Activated T-cell treated with anti-CD3 and anti-CD28 coated beads, Interleukin-2, amount 50 U/mL, for 4 hours (primary cell): ENCODE results near the gene STXBP1. TPM values are rescaled to one million over a fixed set of nuclear protein-coding genes. Genes with fewer than 3 reads are reported as not detected.

Experiments used
- ATAC-seq, 2 donors: fragments of 200-7000 bp; cut with Tn5 transposase; one replicate each; pipeline ENCODE4 v1.10.0; 2021
- DNase-seq: peaks from one replicate; pipeline ENCODE4 v3.0.0-alpha.2; 2020
- H3K27me3 Mint-ChIP-seq: one replicate; pipeline ENCODE4 v1.8.0; 2021; ENCODE audit warnings: low read depth, mixed read lengths
- H3K36me3 Mint-ChIP-seq: one replicate; pipeline ENCODE4 v1.8.0; 2022; ENCODE audit warnings: mixed read lengths; ENCODE audit not compliant: insufficient read depth
- H3K4me1 Mint-ChIP-seq: one replicate; pipeline ENCODE4 v1.8.0; 2021; ENCODE audit warnings: low read depth, mixed read lengths
- H3K4me3 Mint-ChIP-seq: one replicate; pipeline ENCODE4 v1.8.0; 2021; ENCODE audit warnings: mild to moderate bottlenecking, moderate library complexity, mixed read lengths
- H3K9me3 Mint-ChIP-seq: one replicate; pipeline ENCODE4 v1.8.0; 2021; ENCODE audit warnings: mixed read lengths
- total RNA-seq, 3 donors: library from RNA; stranded (reverse); gene quantifications; one replicate each; pipeline ENCODE4 v1.2.1, GENCODE V29; 2021

Gene STXBP1
- total RNA-seq, 3 donors from 2014 or later, result 10.8 to 11.6 (median 11.0) TPM

DNA sequence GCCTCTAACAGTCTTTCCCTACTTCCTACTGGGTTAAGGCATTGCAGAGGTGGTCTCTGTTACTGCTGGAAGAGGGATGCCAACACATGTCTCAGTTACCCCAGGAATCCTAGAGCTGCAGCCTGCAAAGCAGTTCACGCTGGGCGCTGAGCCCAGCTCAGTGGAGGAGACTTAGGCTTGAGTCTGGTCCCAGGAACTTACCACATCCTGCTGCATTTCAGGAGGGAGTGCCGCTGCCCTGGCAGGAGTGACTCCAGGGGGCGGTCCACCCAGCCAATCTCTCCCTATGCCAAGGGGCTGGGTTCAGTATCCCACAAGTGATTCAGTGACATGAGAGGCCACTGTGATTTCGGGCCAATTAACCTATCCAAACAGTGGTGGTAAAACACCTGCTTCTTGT is 111.4 kb downstream of the STXBP1 start:
- DNase-seq (no peak), ATAC-seq (no peak)
- Mint-ChIP-seq H3K27me3 (no peaks in the 10 kb centered on the region), H3K36me3 (no peaks in the 10 kb centered on the region), H3K4me1 (peaks cover 20% of the 10 kb centered on the region), H3K9me3 (no peaks in the 10 kb centered on the region), H3K4me3 (no peak overlapping the region)

DNA sequence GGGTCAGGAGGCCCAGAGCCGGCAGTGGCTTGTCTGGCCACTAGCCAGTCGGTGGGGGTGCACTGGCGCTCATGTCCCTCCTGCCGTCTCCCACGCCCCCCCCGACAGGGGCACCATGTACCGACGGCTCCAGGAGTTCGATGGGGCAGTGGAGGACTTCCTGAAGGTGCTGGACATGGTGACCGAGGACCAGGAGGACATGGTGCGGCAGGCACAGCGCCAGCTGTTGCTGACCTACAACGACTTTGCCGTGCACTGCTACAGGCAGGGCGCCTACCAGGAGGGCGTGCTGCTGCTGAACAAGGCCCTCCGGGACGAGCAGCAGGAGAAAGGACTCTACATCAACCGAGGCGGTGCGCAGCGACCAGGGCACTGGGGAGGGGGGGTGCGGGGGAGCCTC is 111.9 kb downstream of the STXBP1 start:
- Mint-ChIP-seq H3K36me3 (no peaks in the 10 kb centered on the region), H3K4me3 (no peak overlapping the region), H3K4me1 (peaks cover 20% of the 10 kb centered on the region), H3K27me3 (no peaks in the 10 kb centered on the region), H3K9me3 (no peaks in the 10 kb centered on the region)
- no peak for DNase-seq
- ATAC-seq, result no peak

DNA sequence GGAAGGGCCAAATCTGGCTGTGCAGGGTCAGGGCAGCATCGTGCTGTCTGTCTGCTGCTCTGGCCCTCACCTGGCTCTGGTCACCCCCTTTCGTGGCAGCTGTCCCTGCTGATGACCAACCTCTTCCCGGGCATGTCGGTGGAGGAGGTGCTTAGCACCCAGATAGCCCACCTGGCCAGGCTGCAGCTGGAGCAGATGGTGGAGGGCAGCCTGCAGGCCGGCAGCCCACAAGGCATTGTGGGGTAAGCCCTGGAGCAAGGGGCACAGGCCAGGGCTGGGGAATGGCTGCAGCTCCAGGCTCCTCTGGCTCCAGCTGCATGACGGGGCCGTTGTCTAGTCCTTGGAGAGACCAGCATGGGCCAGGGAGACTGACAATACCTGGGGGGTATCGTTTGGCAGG is 114.8 kb downstream of the STXBP1 start:
- Mint-ChIP-seq H3K27me3 (no peaks in the 10 kb centered on the region), H3K9me3 (no peaks in the 10 kb centered on the region), H3K4me3 (no peak overlapping the region), H3K4me1 (no peaks in the 10 kb centered on the region), H3K36me3 (peaks cover under 1% of the 10 kb centered on the region)
- ATAC-seq (no peak), DNase-seq (no peak)

DNA sequence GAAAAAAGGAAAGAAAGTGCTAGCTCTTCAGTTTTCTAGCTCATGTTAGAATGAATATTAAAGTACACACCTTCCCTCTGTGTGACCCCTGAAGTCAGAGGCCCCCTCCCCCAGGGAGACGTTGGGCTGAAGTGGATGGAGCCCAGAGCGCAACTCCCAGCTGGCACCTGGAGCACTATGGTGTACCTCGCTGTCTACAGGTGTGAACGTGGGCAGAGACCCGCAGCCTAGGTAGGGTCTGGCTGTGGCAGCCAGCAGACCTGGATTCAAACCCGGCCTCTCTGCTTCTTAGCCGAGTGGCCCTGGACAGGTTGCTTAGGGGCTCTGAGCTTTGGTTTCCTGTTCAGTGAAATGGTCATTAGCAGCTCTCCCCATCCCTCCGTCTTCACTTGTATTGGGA is 116.7 kb downstream of the STXBP1 start:
- no peak for DNase-seq
- Mint-ChIP-seq H3K27me3 (no peaks in the 10 kb centered on the region), H3K4me1 (peaks cover 3% of the 10 kb centered on the region), H3K36me3 (peaks cover 4% of the 10 kb centered on the region), H3K9me3 (no peaks in the 10 kb centered on the region), H3K4me3 (no peak overlapping the region)
- no peak for ATAC-seq

DNA sequence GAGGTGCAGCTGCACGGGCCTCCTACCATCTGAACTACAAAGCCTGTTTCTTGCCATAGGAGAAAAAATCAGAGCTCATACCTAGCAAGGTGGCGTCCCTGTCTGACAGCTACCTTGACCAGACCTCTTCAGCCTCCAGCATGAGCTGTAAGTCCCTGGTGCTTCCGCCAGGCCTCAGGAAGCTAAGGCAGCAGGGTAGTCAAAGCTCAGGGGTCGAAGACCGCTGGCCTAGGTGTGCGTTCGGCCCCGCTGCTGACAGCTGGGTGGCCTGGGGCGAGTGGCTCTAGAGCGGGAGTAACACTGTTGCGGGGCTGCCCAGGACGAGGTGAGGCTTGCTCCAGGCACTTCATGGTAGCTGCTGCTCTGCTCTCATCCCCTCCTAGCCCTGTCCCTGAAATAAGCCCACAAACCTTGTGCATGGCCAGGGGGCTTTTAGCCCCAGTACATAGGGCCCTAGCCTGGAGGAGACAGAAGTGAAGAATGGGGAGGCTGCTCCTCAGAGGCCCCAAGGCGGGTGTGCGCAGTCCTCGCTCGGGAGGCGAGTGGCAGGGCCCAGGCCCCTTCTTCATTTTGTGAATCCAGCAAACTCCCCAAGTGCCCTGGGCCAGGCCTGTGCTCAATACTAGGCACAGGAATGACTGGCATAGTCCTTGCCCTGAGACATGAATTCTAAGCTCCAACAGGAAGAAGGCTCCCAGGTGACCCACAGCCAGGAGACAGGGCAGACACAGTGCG is 117.6 kb downstream of the STXBP1 start:
- H3K27me3 Mint-ChIP-seq, result no peaks in the 10 kb centered on the region
- no peak overlapping the region for H3K4me3 Mint-ChIP-seq
- peaks cover 11% of the 10 kb centered on the region for H3K4me1 Mint-ChIP-seq
- H3K36me3 Mint-ChIP-seq, result peaks cover 4% of the 10 kb centered on the region
- no peak for ATAC-seq
- H3K9me3 Mint-ChIP-seq, result no peaks in the 10 kb centered on the region
- DNase-seq, result no peak

DNA sequence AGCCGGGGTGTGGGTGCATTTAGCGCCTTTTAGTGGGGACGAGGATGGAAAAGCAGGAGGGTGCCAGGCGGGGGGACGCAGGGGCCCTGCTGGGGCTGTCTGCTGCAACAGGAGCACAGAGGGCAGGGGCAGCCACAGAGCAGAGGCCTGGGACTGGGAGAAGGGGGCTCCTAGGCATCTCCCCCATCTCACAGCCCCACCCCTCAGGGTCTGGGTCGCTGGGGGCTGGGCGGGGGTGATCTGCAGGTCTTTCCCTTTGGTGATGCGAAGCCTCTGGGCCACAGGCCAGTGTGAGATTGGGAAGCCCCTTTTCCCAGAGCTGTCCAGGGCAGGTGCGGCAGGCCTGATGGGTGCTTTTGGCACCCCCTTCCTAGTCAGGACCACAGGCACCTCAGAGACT is 118.2 kb downstream of the STXBP1 start:
- Mint-ChIP-seq H3K9me3 (no peaks in the 10 kb centered on the region), H3K4me1 (peaks cover 12% of the 10 kb centered on the region), H3K4me3 (no peak overlapping the region), H3K36me3 (peaks cover 4% of the 10 kb centered on the region), H3K27me3 (no peaks in the 10 kb centered on the region)
- DNase-seq, result no peak
- no peak for ATAC-seq

DNA sequence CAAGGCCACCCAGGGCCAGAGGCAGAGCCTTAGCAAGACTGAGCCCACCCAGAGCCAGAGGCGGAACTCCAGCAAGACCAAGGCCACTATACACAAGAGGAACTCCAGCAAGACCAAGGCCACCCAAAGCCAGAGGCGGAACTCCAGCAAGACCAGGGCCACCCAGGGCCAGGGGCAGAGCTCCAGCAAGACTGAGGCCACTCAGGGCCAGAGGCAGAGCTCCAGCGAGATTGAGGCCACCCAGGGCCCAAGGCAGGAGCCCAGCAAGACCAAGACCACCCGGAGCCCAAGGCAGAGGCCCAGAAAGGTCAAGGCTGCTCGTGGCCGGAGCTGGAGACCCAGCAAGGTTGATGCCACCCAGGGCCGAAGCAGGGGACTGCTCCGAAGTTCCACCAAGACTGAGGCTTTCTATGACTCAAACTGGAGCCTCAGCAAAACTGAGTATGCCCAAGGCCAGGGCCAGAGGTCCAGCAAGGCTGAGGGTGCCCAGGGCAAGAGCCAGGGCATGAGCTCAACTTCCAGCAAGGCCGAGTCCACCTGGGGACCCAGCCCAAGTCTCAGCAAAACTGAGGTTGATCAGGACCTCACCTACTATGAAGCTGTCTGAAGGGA is 118.8 kb downstream of the STXBP1 start:
- Mint-ChIP-seq H3K36me3 (peaks cover 4% of the 10 kb centered on the region), H3K4me3 (no peak overlapping the region), H3K4me1 (peaks cover 18% of the 10 kb centered on the region), H3K9me3 (no peaks in the 10 kb centered on the region), H3K27me3 (no peaks in the 10 kb centered on the region)
- ATAC-seq (no peak), DNase-seq (no peak)

DNA sequence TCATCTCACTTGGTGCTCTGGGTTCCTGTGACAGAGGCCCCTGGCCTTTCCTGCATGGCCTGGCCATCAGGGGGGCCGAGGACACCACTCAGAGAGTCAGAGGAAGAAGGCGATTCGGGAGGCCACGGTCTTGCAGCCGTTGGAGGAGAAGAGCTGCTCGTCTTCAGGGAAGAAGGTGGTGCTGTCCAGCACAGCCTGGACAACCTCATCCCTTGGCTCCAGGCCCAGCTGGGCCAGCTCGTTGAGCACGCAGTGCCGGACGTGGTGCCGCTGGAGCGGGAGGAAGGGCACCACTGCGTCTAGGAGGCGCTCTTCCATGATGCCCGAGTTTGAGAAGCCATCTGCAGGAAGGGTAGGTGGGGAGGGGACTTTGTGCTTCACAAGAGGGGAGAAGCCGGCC is 119.9 kb downstream of the STXBP1 start:
- ATAC-seq (no peak), DNase-seq (no peak)
- peaks cover 4% of the 10 kb centered on the region for H3K36me3 Mint-ChIP-seq
- no peaks in the 10 kb centered on the region for H3K27me3 Mint-ChIP-seq
- peaks cover 21% of the 10 kb centered on the region for H3K4me1 Mint-ChIP-seq
- no peak overlapping the region for H3K4me3 Mint-ChIP-seq
- H3K9me3 Mint-ChIP-seq, result no peaks in the 10 kb centered on the region

DNA sequence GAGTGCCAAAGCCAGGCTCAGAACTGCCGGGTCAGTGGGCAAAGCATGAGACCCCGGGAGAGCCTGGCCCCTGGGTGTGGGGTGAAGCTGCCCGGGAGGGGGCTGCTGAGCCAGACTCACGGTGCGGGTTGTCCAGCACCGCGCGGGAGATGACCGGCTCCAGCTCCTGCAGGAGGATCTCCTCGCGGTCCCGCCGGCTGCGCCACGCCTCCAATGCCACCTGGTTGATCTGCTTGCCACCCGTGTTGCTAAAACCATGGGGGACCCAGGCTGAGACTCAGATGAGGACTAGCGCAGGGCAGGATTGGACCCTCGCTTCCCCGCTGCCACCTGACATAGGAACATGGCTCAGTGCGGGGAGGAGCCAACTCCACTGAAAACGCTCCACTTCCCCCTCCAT is 120.4 kb downstream of the STXBP1 start:
- Mint-ChIP-seq H3K9me3 (no peaks in the 10 kb centered on the region), H3K27me3 (no peaks in the 10 kb centered on the region), H3K4me1 (peaks cover 21% of the 10 kb centered on the region), H3K36me3 (peaks cover 4% of the 10 kb centered on the region), H3K4me3 (no peak overlapping the region)
- no peak for DNase-seq
- ATAC-seq, result no peak

DNA sequence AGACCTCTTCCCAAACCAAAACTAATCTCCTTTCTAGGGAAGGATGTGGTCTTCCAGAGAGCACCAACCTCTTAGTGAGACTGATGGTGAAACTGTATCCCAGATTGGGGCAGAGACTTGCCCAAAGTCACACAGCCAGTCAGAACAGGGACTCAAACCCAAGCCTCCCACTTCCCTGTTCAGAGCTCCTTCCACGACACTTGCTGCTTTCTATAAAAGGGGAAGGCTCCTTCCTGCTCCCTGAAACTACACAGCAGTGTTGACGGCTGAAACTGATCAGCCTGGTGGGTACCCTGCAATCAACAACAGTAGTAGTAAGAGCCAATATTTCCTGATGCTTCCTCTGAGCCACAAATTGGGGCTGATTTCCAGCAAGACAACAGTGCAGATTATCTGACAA is 121.5 kb downstream of the STXBP1 start:
- peaks cover 9% of the 10 kb centered on the region for H3K36me3 Mint-ChIP-seq
- no peaks in the 10 kb centered on the region for H3K27me3 Mint-ChIP-seq
- H3K9me3 Mint-ChIP-seq, result no peaks in the 10 kb centered on the region
- H3K4me3 Mint-ChIP-seq, result peak overlapping the region; percentile 83
- H3K4me1 Mint-ChIP-seq, result peaks cover 21% of the 10 kb centered on the region
- no peak for ATAC-seq
- DNase-seq, result no peak

DNA sequence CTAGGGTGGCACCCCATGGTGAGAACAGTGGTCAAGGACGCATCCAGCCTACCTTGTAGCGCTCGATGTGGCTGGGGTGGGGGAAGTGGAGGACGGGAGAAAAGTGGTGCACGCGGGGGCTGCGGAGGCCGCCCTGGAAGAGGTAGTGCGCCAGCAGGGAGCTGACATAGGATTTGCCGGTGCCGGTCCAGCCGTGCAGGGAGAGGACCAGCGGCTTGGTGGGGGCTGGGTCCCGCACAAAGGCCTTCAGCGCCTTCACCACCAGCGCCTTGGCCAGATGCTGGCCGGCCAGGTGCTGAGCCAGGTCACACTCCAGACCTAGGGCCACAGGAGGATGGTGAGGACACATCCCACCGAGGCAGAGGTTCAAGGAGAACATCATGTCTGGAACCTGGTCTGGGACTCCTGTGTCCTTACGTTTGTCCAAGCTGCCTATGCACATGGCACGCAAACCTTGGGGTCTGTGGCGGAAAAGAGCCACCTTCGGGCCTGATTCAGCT is 122.2 kb downstream of the STXBP1 start:
- Mint-ChIP-seq H3K9me3 (no peaks in the 10 kb centered on the region), H3K4me3 (peak overlapping the region; percentile 83), H3K4me1 (peaks cover 21% of the 10 kb centered on the region), H3K27me3 (no peaks in the 10 kb centered on the region), H3K36me3 (peaks cover 13% of the 10 kb centered on the region)
- DNase-seq (no peak), ATAC-seq (no peak)

DNA sequence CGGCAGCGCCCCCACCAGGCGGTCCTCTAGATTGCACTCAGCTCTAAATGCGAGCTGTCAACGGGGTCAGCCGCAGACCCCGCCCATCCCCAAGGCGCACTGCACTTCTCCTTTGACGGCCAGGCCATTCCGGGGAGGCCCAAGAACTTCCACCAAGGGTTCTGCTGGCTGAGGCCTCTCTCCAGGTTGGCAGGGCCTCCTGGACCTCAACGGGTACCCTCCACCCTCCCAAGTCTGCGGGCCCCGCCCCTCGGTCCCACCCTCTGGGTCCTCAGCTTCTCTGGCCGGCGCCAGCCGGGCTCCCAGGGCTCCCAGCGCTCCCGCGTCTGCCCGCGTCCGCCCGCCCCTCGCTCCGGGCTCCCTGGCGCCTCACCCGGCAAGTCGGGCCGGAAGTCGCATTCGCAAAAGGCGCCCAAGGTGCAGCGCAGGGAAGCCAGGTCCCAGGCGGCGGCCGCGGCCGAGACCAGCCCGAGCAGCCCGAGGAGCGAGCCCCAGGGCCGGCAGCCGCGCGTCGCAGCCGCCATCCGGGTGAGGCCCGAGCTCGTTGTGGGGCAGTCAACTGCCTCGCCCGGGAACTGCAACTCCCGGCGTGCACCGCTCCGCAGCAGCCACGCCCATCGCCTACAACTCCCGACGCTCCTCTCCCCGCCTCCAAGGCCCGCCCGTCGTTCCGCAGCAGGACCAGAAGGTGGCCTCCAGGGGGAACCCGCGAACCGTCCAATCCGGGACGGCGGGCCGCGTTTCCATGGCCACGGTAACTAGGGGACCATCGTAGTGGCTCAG is 122.9 kb downstream of the STXBP1 start, which contains the start of gene TOR2A:
Gene TOR2A (minus strand): TSS at position 548 of the 783 bp plus-strand sequence. CDS start 24 bp downstream, at position 524.
- peak; percentile 97 for DNase-seq

DNA sequence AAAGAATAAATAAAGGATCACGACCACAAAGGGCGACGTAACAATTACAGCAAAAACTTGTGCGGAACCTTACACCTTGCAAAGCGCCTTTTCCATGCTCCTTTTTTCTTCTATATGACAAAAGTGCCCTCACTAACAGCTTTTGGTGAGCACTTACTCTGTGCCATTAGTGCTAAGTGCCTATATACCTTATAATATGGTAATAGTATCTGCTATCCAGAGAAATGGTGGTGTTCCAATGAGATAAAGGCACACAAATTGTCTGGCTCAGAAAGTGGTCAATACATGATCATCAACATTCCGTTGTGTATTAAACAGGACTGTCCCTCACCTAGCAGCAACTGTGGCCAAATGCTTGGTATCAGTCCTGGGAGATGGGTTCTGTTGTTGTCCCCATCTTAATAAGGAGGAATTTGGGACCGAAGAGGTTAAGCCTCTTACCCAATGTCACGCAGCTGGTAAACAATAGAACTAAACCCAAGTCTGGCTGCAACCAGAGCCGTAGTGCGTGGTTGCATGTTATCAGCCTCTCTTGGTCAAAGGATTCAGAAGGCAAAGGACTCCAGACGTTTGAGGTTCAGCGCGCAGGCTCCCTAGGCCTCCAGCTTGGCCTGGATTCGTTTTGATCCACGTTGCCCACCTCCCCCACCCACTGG is 123.6 kb downstream of the STXBP1 start:
- ATAC-seq (no peak), DNase-seq (no peak)
- H3K36me3 Mint-ChIP-seq, result peaks cover 13% of the 10 kb centered on the region
- peaks cover 21% of the 10 kb centered on the region for H3K4me1 Mint-ChIP-seq
- no peaks in the 10 kb centered on the region for H3K27me3 Mint-ChIP-seq
- no peaks in the 10 kb centered on the region for H3K9me3 Mint-ChIP-seq
- H3K4me3 Mint-ChIP-seq, result peak overlapping the region; percentile 83

More for the DNA sequence above, 122.9 kb downstream of the STXBP1 start, which contains the start of gene TOR2A:
- Mint-ChIP-seq H3K36me3 (peaks cover 13% of the 10 kb centered on the region), H3K27me3 (no peaks in the 10 kb centered on the region), H3K4me3 (peak within 1 kb of the TSS; percentile 83), H3K9me3 (no peaks in the 10 kb centered on the region), H3K4me1 (peaks cover 21% of the 10 kb centered on the region)
- peak; percentile 96 to 97 for ATAC-seq

DNA sequence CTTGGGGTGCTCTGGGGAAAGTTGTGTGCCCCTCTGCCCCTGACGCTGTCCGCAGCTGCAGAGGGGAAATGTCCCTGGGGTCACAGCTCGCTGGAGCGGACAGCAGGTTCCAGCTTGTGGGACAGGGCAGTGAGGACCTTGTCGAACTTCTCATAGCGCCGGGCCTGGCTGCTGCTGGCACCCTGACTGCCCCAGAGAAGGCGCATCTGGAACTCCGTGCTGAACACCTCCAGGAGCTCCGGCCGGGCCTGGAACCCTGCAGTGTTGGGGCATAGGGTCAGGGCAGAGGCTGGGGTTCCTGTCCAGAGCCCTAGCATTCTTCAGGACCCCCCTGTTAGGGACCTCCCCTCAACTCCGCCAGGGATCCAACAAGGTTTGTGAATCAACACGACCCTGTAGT is 126.6 kb downstream of the STXBP1 start:
- ATAC-seq (no peak), DNase-seq (no peak)
- Mint-ChIP-seq H3K9me3 (no peaks in the 10 kb centered on the region), H3K4me3 (no peak overlapping the region), H3K36me3 (peaks cover 11% of the 10 kb centered on the region), H3K27me3 (no peaks in the 10 kb centered on the region), H3K4me1 (peaks cover 19% of the 10 kb centered on the region)
